ENCODE data around the gene CEACAM18.

CEACAM18 gene

DNA sequence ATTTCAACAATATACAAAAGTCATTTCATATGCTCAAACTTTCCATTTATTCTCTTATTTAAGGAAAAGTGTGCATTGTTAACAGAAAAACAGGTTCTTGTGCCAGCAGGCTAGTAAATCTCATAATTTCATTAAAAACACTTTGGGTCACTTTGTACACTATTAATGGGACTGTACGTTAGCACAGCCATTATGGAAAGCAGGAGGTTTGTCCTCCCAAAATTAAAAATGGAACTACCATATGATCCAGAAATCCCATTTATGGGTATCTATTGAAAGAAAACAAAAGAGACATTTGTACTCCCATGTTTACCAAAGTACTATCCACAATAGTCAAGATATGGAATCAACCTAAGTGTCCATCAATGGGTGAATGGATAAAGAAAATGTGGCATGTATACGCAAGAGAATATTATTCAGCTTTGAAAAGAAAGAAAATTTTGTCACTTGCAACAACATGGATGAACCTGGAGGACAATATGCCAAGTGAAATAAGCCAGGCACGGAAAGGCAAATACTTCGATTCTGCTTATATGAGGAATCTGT is 61.6 kb downstream of the CEACAM18 start:
- DNase-seq, result no peak

Measured in NK-92 treated with Interleukin-12 subunit alpha and Interleukin-12 subunit beta, amount 100 ng/mL, for 24 hours (cell line).